ENCODE data around the gene TAAR6. TPM values are rescaled to one million over a fixed set of nuclear protein-coding genes. Genes with fewer than 3 reads are reported as not detected.
"Not testable (repeated sequence)": the region's sequence is repeated elsewhere in the genome, so short reads cannot be mapped to it uniquely, and the experiment has no call there.

The TAAR6 gene
- polyA plus RNA-seq, 2 of the 4 experiments (the other 2 are of a cell fraction): not detected

DNA sequence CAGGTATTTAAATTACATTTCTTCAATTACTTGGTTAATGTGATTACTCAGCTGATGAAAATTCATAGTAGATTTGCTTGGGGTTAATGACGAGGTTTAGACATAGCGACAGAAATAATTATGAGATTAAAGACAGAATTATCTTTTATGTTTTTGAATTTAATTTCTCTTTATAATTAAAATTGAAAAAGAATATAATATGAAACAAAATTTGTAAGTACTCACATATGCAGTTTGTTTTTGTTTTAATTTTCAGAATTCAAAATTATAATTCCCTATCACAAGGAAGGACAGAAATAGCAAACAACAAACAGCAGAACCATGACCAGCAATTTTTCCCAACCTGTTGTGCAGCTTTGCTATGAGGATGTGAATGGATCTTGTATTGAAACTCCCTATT lies 17.8 kb upstream of the TAAR6 start, which contains the start of gene TAAR8 (continued):
- TF ChIP-seq MAZ (IDR thresholded peaks at IDR 0.05; ENCODE audit: borderline replicate concordance, low read depth, low read length) (no peak), HEYL (CRISPR knock-in tag; IDR thresholded peaks at IDR 0.05) (no peak), EP300 (IDR thresholded peaks at IDR 0.05) (no peak)

DNA sequence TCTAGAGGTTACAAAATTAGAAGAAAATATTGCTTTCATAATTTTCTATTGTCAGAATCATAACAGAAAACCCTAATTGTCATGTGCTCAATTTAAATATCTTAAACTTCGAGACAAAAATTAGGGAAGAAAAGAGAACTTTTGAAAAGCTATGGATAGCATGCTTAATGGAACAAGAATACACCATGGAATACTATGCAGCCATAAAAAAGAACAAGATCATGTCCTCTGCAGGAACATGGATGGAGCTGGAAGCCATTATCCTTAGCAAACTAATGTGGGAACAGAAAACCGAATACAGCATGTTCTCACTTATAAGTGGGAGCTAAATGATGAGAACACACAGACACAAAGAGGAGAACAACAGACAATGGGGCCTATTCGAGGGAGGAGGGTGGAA lies 10.0 kb upstream of the TAAR6 start:
- H3K4me1 ChIP-seq; H3K4me2 ChIP-seq; ATAC-seq; H3K4me3 ChIP-seq; FAIRE-seq; DNase-seq (ENCODE audit: low read depth in 1 of 2, low spot score in 1 of 2); H3K27ac ChIP-seq; CTCF ChIA-PET; POLR2A ChIA-PET; H3K9me3 ChIP-seq: not testable (repeated sequence)
- under 1% methylated on average over 3 of the region's 3 CpGs for WGBS (ENCODE audit: missing lambda C conversion rate)

DNA sequence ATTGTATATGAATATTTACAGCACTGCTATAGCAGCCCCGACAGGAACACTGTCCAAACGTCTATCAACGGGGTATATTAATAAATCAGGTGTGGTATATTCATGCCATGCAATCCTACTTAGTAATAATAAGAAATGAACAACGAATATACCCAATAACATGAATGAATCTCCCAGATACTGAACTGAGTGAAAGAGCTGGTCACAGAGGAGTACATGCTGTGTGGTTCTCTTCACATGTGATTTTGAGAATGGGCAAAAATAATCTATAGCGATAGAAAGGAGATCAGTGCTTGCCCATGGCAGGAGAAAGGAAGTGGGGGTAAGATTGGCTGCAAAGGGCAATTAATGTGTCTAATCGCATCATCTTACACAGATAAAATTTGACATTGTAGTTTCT lies 3.7 kb upstream of the TAAR6 start:
- DNase-seq (ENCODE audit: low read depth in 1 of 2, low spot score in 1 of 2): no peak
- POLR2A ChIA-PET: no interaction called here
- H3K27ac ChIP-seq: no peak overlapping the region
- H3K4me2 ChIP-seq: no peak overlapping the region
- H3K4me1 ChIP-seq: no peaks in the 10 kb centered on the region
- no peaks in the 10 kb centered on the region for H3K9me3 ChIP-seq
- TF ChIP-seq GATA3 (IDR thresholded peaks at IDR 0.05; ENCODE audit: borderline replicate concordance) (no peak), RNF2 (IDR thresholded peaks at IDR 0.05; ENCODE audit: borderline replicate concordance, low read depth) (peak; percentile 77; the same call in 1 of the 2 replicates), SMC3 (IDR thresholded peaks at IDR 0.05) (no peak), FOSL2 (IDR thresholded peaks at IDR 0.05) (no peak), FOSL2 (CRISPR knock-in tag; IDR thresholded peaks at IDR 0.05) (no peak), PHF8 (IDR thresholded peaks at IDR 0.05; ENCODE audit: borderline replicate concordance, low read depth) (no peak), KDM5A (IDR thresholded peaks at IDR 0.05) (no peak), HOXA7 (CRISPR knock-in tag; IDR thresholded peaks at IDR 0.05) (no peak), CBX8 (IDR thresholded peaks at IDR 0.05) (peak; percentile 95), NFE2L2 (conservative IDR thresholded peaks at IDR 0.05; ENCODE audit: low read length) (no peak), MYC (IDR thresholded peaks at IDR 0.05; ENCODE audit: borderline replicate concordance, low read length) (no peak), JUNB (IDR thresholded peaks at IDR 0.05) (no peak), EHF (CRISPR knock-in tag; IDR thresholded peaks at IDR 0.05) (no peak), CHD4 (IDR thresholded peaks at IDR 0.05; ENCODE audit: borderline replicate concordance) (no peak), KDM1A (IDR thresholded peaks at IDR 0.05; ENCODE audit: low read depth) (no peak)
- TF ChIP-seq, protein P1, sequence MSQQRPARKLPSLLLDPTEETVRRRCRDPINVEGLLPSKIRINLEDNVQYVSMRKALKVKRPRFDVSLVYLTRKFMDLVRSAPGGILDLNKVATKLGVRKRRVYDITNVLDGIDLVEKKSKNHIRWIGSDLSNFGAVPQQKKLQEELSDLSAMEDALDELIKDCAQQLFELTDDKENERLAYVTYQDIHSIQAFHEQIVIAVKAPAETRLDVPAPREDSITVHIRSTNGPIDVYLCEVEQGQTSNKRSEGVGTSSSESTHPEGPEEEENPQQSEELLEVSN (IDR thresholded peaks at IDR 0.05; ENCODE audit: borderline replicate concordance, low read depth): no peak
- TF ChIP-seq, protein P2, sequence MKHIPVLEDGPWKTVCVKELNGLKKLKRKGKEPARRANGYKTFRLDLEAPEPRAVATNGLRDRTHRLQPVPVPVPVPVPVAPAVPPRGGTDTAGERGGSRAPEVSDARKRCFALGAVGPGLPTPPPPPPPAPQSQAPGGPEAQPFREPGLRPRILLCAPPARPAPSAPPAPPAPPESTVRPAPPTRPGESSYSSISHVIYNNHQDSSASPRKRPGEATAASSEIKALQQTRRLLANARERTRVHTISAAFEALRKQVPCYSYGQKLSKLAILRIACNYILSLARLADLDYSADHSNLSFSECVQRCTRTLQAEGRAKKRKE (CRISPR knock-in tag; IDR thresholded peaks at IDR 0.05; ENCODE audit: low read depth): no peak
- TF ChIP-seq, protein P3, sequence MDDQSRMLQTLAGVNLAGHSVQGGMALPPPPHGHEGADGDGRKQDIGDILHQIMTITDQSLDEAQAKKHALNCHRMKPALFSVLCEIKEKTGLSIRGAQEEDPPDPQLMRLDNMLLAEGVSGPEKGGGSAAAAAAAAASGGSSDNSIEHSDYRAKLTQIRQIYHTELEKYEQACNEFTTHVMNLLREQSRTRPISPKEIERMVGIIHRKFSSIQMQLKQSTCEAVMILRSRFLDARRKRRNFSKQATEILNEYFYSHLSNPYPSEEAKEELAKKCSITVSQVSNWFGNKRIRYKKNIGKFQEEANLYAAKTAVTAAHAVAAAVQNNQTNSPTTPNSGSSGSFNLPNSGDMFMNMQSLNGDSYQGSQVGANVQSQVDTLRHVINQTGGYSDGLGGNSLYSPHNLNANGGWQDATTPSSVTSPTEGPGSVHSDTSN (IDR thresholded peaks at IDR 0.05): no peak
- no peak for ATAC-seq
- 59% methylated on average over 6 of the region's 6 CpGs for WGBS (ENCODE audit: missing lambda C conversion rate)
- CTCF ChIA-PET: no interaction called here
- H3K4me3 ChIP-seq: no peak overlapping the region
- no peak for FAIRE-seq

GRCh38 chr6:132567566-132567965 lies 2.6 kb upstream of the TAAR6 start:
- WGBS (ENCODE audit: missing lambda C conversion rate): 10% methylated on average over 1 of the region's 1 CpG
- Histone ChIP-seq H3K27ac (no peak overlapping the region), H3K4me3 (no peak overlapping the region)

More at GRCh38 chr6:132567566-132567965, 2.6 kb upstream of the TAAR6 start:
- DNase-seq (ENCODE audit: low read depth in 1 of 2, low spot score in 1 of 2) (no peak), FAIRE-seq (no peak), ATAC-seq (no peak)
- POLR2A ChIA-PET: no interaction called here
- no peaks in the 10 kb centered on the region for H3K4me1 ChIP-seq
- no peaks in the 10 kb centered on the region for H3K9me3 ChIP-seq
- TF ChIP-seq FOXS1 (CRISPR knock-in tag; IDR thresholded peaks at IDR 0.05) (no peak), RNF2 (IDR thresholded peaks at IDR 0.05; ENCODE audit: borderline replicate concordance, low read depth) (no peak), POLR2AphosphoS2 (conservative IDR thresholded peaks at IDR 0.05; ENCODE audit: low read length) (no peak), MYC (IDR thresholded peaks at IDR 0.05; ENCODE audit: borderline replicate concordance, low read length) (no peak), RCOR1 (IDR thresholded peaks at IDR 0.05; ENCODE audit: low read depth, low read length) (no peak), GATA3 (IDR thresholded peaks at IDR 0.05; ENCODE audit: borderline replicate concordance) (no peak)
- CTCF ChIA-PET: no interaction called here
- no peak overlapping the region for H3K4me2 ChIP-seq
